ENCODE results near the gene GOLGA6L25. TPM values are rescaled to one million over a fixed set of nuclear protein-coding genes. Genes with fewer than 3 reads are reported as not detected.
"Not testable (repeated sequence)": the region's sequence is repeated elsewhere in the genome, so short reads cannot be mapped to it uniquely, and the experiment has no call there.

GOLGA6L25 gene, protein sequence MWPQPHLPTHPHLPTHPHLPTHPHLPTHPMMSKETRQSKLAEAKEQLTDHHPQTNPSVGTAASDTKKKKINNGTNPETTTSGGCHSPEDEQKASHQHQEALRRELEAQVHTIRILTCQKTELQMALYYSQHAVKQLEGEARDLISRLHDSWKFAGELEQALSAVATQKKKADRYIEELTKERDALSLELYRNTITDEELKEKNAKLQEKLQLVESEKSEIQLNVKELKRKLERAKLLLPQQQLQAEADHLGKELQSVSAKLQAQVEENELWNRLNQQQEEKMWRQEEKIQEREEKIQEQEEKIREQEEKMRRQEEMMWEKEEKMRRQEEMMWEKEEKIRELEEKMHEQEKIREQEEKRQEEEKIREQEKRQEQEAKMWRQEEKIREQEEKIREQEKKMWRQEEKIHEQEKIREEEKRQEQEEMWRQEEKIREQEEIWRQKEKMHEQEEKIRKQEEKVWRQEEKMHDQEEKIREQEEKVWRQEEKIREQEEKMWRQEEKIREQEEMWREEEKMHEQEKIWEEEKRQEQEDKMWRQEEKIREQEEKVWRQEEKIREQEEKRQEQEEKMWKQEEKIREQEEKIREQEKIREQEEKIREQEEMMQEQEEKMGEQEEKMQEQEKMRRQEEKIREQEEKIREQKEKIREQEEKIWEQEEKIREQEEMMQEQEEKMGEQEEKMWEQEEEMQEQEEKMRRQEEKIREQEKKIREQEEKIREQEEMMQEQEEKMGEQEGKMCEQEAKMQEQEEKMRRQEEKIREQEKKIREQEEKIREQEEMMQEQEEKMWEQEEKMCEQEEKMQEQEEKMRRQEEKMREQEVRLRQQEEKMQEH
- total RNA-seq (2014; rRNA removed; shearing (Covaris generic)): not detected in 2 replicates
- polyA plus RNA-seq (2016; fragmentation: Nextera tagmentation; extraction: Ambion mirVana): not detected in 2 replicates
- long read RNA-seq: 0 reads

GRCh38 chr15:28553268-28553667 is at the start of gene GOLGA6L25:
Gene GOLGA6L25 (plus strand): TSS chr15:28553568. CDS start chr15:28553629, 61 bp downstream.
- not testable (repeated sequence) for H3K4me2 ChIP-seq; ATAC-seq; H3K4me1 ChIP-seq (ENCODE audit: insufficient read depth); DNase-seq (ENCODE audit: low spot score); H3K36me3 Mint-ChIP-seq (ENCODE audit: low read depth); H3K4me1 Mint-ChIP-seq; H4K20me1 ChIP-seq (replicated peaks; ENCODE audit: insufficient read depth); H3K27me3 Mint-ChIP-seq (ENCODE audit: insufficient read depth, low read depth, poor library complexity); H3K9me3 Mint-ChIP-seq; H3K4me3 ChIP-seq; H3K9me2 ChIP-seq (ENCODE audit: insufficient read depth); H3K36me3 ChIP-seq (ENCODE audit: insufficient read depth); H3K79me2 ChIP-seq (replicated peaks; ENCODE audit: insufficient read depth); H3F3A ChIP-seq (replicated peaks; ENCODE audit: low read depth); H3K27me3 ChIP-seq (ENCODE audit: insufficient read depth); H3K27ac Mint-ChIP-seq; H3K4me3 Mint-ChIP-seq; H2AFZ ChIP-seq; H3K27ac ChIP-seq (ENCODE audit: low read depth)

GRCh38 chr15:28508217-28508889 is 45.0 kb upstream of the GOLGA6L25 start:
- not testable (repeated sequence) for H3K27ac ChIP-seq (ENCODE audit: low read depth); H3K4me3 ChIP-seq; H3K4me1 Mint-ChIP-seq; H3K4me2 ChIP-seq; H3K27ac Mint-ChIP-seq; H2AFZ ChIP-seq; H3F3A ChIP-seq (replicated peaks; ENCODE audit: low read depth); H3K36me3 Mint-ChIP-seq (ENCODE audit: low read depth); H3K27me3 Mint-ChIP-seq (ENCODE audit: insufficient read depth, low read depth, poor library complexity); H3K9me2 ChIP-seq (ENCODE audit: insufficient read depth); H3K36me3 ChIP-seq (ENCODE audit: insufficient read depth); DNase-seq (ENCODE audit: low spot score); H3K9me3 Mint-ChIP-seq; H3K4me1 ChIP-seq (ENCODE audit: insufficient read depth); H3K27me3 ChIP-seq (ENCODE audit: insufficient read depth); H4K20me1 ChIP-seq (replicated peaks; ENCODE audit: insufficient read depth); H3K4me3 Mint-ChIP-seq; H3K79me2 ChIP-seq (replicated peaks; ENCODE audit: insufficient read depth)
- ATAC-seq: peak; percentile 96

DNA sequence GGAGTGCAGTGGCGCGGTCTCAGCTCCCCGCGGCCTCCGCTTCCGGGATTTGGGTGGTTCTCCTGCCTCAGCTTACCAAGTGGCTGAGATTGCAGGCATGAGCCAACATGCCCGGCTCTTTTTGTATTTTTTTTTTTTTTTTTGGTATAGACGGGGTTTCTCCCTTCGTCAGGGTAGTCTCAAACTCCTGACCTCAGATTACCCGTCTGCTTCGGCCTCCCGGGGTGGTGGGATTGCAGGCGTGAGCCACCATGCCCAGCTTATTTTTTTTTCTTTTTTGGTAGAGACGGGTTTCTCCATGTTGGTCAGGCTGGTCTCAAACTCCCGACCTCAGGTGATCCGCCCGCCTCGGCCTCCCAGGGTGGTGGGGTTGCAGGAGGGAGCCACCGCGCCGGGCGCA is 39.2 kb upstream of the GOLGA6L25 start:
- H3K36me3 ChIP-seq (ENCODE audit: insufficient read depth); H3F3A ChIP-seq (replicated peaks; ENCODE audit: low read depth); H3K4me1 ChIP-seq (ENCODE audit: insufficient read depth); H3K4me2 ChIP-seq; DNase-seq (ENCODE audit: low spot score); H3K27me3 ChIP-seq (ENCODE audit: insufficient read depth); H3K27ac Mint-ChIP-seq; H3K27ac ChIP-seq (ENCODE audit: low read depth); H3K9me3 Mint-ChIP-seq; H3K4me3 Mint-ChIP-seq; H2AFZ ChIP-seq; H3K27me3 Mint-ChIP-seq (ENCODE audit: insufficient read depth, low read depth, poor library complexity); H3K4me3 ChIP-seq; ATAC-seq; H3K79me2 ChIP-seq (replicated peaks; ENCODE audit: insufficient read depth); H3K36me3 Mint-ChIP-seq (ENCODE audit: low read depth); H4K20me1 ChIP-seq (replicated peaks; ENCODE audit: insufficient read depth); H3K9me2 ChIP-seq (ENCODE audit: insufficient read depth); H3K4me1 Mint-ChIP-seq: not testable (repeated sequence)

DNA sequence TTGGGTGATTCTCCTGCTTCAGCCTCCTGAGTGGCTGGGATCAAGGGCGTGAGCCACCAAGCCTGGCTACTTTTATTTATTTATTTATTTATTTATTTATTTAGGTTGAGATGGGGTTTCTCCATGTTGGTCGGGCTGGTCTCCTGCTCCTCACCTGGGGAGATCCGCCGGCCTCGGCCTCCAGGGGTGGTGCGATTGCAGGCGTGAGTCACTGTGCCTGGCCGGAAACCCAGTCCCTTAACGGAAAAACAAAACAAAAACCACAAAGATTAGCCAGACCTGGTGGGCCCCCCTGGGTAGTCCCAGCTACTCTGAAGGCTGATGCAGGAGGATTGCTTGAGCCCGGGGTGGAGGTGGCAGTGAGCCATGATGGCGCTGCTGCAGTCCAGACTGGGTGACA is 38.2 kb upstream of the GOLGA6L25 start:
- not testable (repeated sequence) for H3K27ac Mint-ChIP-seq; H3K36me3 ChIP-seq (ENCODE audit: insufficient read depth); H3K27me3 Mint-ChIP-seq (ENCODE audit: insufficient read depth, low read depth, poor library complexity); H3K79me2 ChIP-seq (replicated peaks; ENCODE audit: insufficient read depth); DNase-seq (ENCODE audit: low spot score); H3K27me3 ChIP-seq (ENCODE audit: insufficient read depth); H4K20me1 ChIP-seq (replicated peaks; ENCODE audit: insufficient read depth); H3K4me1 Mint-ChIP-seq; H3K27ac ChIP-seq (ENCODE audit: low read depth); H3K4me3 Mint-ChIP-seq; H2AFZ ChIP-seq; H3K4me1 ChIP-seq (ENCODE audit: insufficient read depth); H3K4me2 ChIP-seq; H3F3A ChIP-seq (replicated peaks; ENCODE audit: low read depth); ATAC-seq; H3K4me3 ChIP-seq; H3K9me3 Mint-ChIP-seq; H3K36me3 Mint-ChIP-seq (ENCODE audit: low read depth); H3K9me2 ChIP-seq (ENCODE audit: insufficient read depth)

- peak; percentile 1 for DNase-seq (ENCODE audit: low spot score)
- H3K27ac Mint-ChIP-seq; ATAC-seq; H3K27ac ChIP-seq (ENCODE audit: low read depth); H3K27me3 ChIP-seq (ENCODE audit: insufficient read depth); H3K4me3 Mint-ChIP-seq; H3K36me3 Mint-ChIP-seq (ENCODE audit: low read depth); H3K4me3 ChIP-seq; H3K9me2 ChIP-seq (ENCODE audit: insufficient read depth); H4K20me1 ChIP-seq (replicated peaks; ENCODE audit: insufficient read depth); H3K4me1 ChIP-seq (ENCODE audit: insufficient read depth); H3K9me3 Mint-ChIP-seq; H3K79me2 ChIP-seq (replicated peaks; ENCODE audit: insufficient read depth); H2AFZ ChIP-seq; H3F3A ChIP-seq (replicated peaks; ENCODE audit: low read depth); H3K27me3 Mint-ChIP-seq (ENCODE audit: insufficient read depth, low read depth, poor library complexity); H3K4me1 Mint-ChIP-seq; H3K36me3 ChIP-seq (ENCODE audit: insufficient read depth); H3K4me2 ChIP-seq: not testable (repeated sequence)
Observed at GRCh38 chr15:28532954-28533353, 20.4 kb upstream of the GOLGA6L25 start, which contains the start of gene GOLGA8G. Gene GOLGA8G (minus strand): TSS chr15:28532971. CDS start chr15:28532909, 62 bp downstream.

- not testable (repeated sequence) for H3K36me3 ChIP-seq (ENCODE audit: insufficient read depth); H3K27ac Mint-ChIP-seq; H3K4me1 Mint-ChIP-seq; H3K27me3 ChIP-seq (ENCODE audit: insufficient read depth); H3K27ac ChIP-seq (ENCODE audit: low read depth); H3K79me2 ChIP-seq (replicated peaks; ENCODE audit: insufficient read depth); H3K4me1 ChIP-seq (ENCODE audit: insufficient read depth); DNase-seq (ENCODE audit: low spot score); H3K36me3 Mint-ChIP-seq (ENCODE audit: low read depth); H2AFZ ChIP-seq; H3K4me3 Mint-ChIP-seq; H4K20me1 ChIP-seq (replicated peaks; ENCODE audit: insufficient read depth); H3K27me3 Mint-ChIP-seq (ENCODE audit: insufficient read depth, low read depth, poor library complexity); ATAC-seq; H3K4me3 ChIP-seq; H3K9me3 Mint-ChIP-seq; H3K9me2 ChIP-seq (ENCODE audit: insufficient read depth); H3K4me2 ChIP-seq; H3F3A ChIP-seq (replicated peaks; ENCODE audit: low read depth)
Observed at GRCh38 chr15:28573351-28573750, 20.0 kb downstream of the GOLGA6L25 start.

Measured in GM23338 (cell line).